ENCODE measurements around the gene ARHGAP24.

ARHGAP24 gene

GRCh38 chr4:85520765-85521749 is 46.1 kb downstream of the ARHGAP24 start:
- Histone ChIP-seq H3K27me3 (no peaks in the 10 kb centered on the region), H3K4me1 (ENCODE audit: control insufficient read depth in 1 of 2, insufficient read depth in 1 of 2, low read depth in 1 of 2, low read length in 1 of 2) (peaks cover 6 to 12% of the 10 kb centered on the region in 2 experiments), H3K36me3 (no peaks in the 10 kb centered on the region), H3K4me3 (ENCODE audit: low read depth in 1 of 2, low read length in 1 of 2) (no peak overlapping the region), H3K9me3 (no peaks in the 10 kb centered on the region), H3K27ac (no peak overlapping the region)
- TF ChIP-seq, protein P1, sequence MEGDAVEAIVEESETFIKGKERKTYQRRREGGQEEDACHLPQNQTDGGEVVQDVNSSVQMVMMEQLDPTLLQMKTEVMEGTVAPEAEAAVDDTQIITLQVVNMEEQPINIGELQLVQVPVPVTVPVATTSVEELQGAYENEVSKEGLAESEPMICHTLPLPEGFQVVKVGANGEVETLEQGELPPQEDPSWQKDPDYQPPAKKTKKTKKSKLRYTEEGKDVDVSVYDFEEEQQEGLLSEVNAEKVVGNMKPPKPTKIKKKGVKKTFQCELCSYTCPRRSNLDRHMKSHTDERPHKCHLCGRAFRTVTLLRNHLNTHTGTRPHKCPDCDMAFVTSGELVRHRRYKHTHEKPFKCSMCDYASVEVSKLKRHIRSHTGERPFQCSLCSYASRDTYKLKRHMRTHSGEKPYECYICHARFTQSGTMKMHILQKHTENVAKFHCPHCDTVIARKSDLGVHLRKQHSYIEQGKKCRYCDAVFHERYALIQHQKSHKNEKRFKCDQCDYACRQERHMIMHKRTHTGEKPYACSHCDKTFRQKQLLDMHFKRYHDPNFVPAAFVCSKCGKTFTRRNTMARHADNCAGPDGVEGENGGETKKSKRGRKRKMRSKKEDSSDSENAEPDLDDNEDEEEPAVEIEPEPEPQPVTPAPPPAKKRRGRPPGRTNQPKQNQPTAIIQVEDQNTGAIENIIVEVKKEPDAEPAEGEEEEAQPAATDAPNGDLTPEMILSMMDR (IDR thresholded peaks at IDR 0.05), result no peak

- Histone ChIP-seq H3K4me3 (ENCODE audit: low read depth in 1 of 2, low read length in 1 of 2) (no peak overlapping the region), H3K36me3 (no peaks in the 10 kb centered on the region), H3K27me3 (no peaks in the 10 kb centered on the region), H3K27ac (no peak overlapping the region), H3K4me1 (ENCODE audit: control insufficient read depth in 1 of 2, insufficient read depth in 1 of 2, low read depth in 1 of 2, low read length in 1 of 2) (peaks cover 6 to 10% of the 10 kb centered on the region in 2 experiments), H3K9me3 (no peaks in the 10 kb centered on the region)
- TF ChIP-seq, protein P1 (IDR thresholded peaks at IDR 0.05), result no peak
Observed at GRCh38 chr4:85522277-85522676, 47.3 kb downstream of the ARHGAP24 start.

GRCh38 chr4:85522836-85523235 is 47.9 kb downstream of the ARHGAP24 start:
- TF ChIP-seq, protein P1 (IDR thresholded peaks at IDR 0.05), result no peak
- Histone ChIP-seq H3K27me3 (no peaks in the 10 kb centered on the region), H3K27ac (no peak overlapping the region), H3K4me1 (ENCODE audit: control insufficient read depth in 1 of 2, insufficient read depth in 1 of 2, low read depth in 1 of 2, low read length in 1 of 2) (peaks cover 6 to 10% of the 10 kb centered on the region in 2 experiments), H3K9me3 (no peaks in the 10 kb centered on the region), H3K36me3 (no peaks in the 10 kb centered on the region), H3K4me3 (ENCODE audit: low read depth in 1 of 2, low read length in 1 of 2) (no peak overlapping the region)

GRCh38 chr4:85527815-85528214 is 52.9 kb downstream of the ARHGAP24 start:
- Histone ChIP-seq H3K27ac (no peak overlapping the region), H3K4me3 (ENCODE audit: low read depth in 1 of 2, low read length in 1 of 2) (no peak overlapping the region), H3K27me3 (no peaks in the 10 kb centered on the region)

DNA sequence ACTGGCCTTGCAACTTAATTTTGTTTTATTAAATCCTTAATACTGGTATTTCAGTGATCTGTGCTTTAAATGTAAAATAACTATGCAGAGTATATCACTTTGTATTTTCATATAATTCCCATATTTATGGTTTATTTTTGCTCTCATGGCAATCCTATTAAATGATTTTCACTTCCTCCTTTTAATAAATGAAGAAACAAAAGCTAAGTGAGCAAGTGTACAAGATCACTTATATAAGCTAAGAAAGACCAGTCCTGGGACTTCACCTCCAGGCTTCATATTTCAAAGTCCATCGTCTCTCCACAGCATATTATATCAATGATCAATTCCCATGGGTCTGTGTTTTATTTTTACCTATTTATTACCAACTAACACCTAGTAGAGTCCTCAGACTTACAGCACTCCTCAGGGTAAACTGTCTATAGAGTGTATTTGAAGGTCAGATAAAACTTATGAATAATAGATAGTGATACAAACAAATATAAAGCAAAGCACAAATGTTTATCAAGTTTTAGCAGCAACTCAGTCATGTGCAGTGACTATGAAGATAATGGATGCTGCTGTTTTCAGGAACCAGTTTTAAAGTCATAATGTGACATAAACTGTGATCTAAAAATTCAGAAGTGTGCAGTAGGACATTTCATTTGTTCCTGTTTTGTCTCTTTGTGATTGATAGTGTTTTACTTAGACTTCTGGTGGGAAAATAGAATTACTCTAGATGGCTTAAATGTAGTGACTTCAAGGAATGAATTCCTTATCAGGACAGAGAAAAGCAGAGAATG is 56.8 kb downstream of the ARHGAP24 start:
- no peak overlapping the region for H3K4me3 ChIP-seq (ENCODE audit: low read depth in 1 of 2, low read length in 1 of 2)
- peaks cover 0 to 8% of the 10 kb centered on the region in 2 experiments for H3K4me1 ChIP-seq (ENCODE audit: control insufficient read depth in 1 of 2, insufficient read depth in 1 of 2, low read depth in 1 of 2, low read length in 1 of 2)
- no peak overlapping the region for H3K27ac ChIP-seq
- H3K27me3 ChIP-seq, result no peaks in the 10 kb centered on the region
- no peaks in the 10 kb centered on the region for H3K36me3 ChIP-seq
- TF ChIP-seq, protein P1 (IDR thresholded peaks at IDR 0.05), result no peak
- H3K9me3 ChIP-seq, result no peaks in the 10 kb centered on the region

More at GRCh38 chr4:85527815-85528214, 52.9 kb downstream of the ARHGAP24 start:
- H3K36me3 ChIP-seq, result no peaks in the 10 kb centered on the region
- peaks cover 0 to 8% of the 10 kb centered on the region in 2 experiments for H3K4me1 ChIP-seq (ENCODE audit: control insufficient read depth in 1 of 2, insufficient read depth in 1 of 2, low read depth in 1 of 2, low read length in 1 of 2)
- no peaks in the 10 kb centered on the region for H3K9me3 ChIP-seq
- TF ChIP-seq, protein P1 (IDR thresholded peaks at IDR 0.05), result no peak

All from neutrophil (primary cell).